Osteoblast (primary cell): Measurements from ENCODE around the gene TNFAIP2. TPM values are rescaled to one million over a fixed set of nuclear protein-coding genes. Genes with fewer than 3 reads are reported as not detected.

Experiments used
- DNase-seq: peaks from one replicate; pipeline ENCODE4 v3.0.0; 2011; ENCODE audit warnings: low spot score, mixed read lengths; ENCODE audit not compliant: insufficient read length; ENCODE audit errors: missing footprints
- H2AFZ ChIP-seq: 2 replicates; pipeline ENCODE4 v1.6.0; 2011; ENCODE audit warnings: mild to moderate bottlenecking, low read length
- H3K27ac ChIP-seq: 2 replicates; pipeline ENCODE4 v1.5.1; 2011; ENCODE audit warnings: mild to moderate bottlenecking, low read depth, low read length, moderate library complexity
- H3K27me3 ChIP-seq: 2 replicates; pipeline ENCODE4 v1.6.0; 2012; ENCODE audit warnings: mild to moderate bottlenecking, control low read depth, inconsistent platforms, low read length, moderate library complexity; ENCODE audit not compliant: insufficient read depth
- H3K36me3 ChIP-seq: 2 replicates; pipeline ENCODE4 v1.5.1; 2011; ENCODE audit warnings: mild to moderate bottlenecking, low read length, control low read depth, moderate library complexity; ENCODE audit not compliant: insufficient read depth
- H3K4me1 ChIP-seq: 2 replicates; pipeline ENCODE4 v1.5.1; 2011; ENCODE audit warnings: mild to moderate bottlenecking, low read length, control low read depth, moderate library complexity; ENCODE audit not compliant: insufficient read depth
- H3K4me2 ChIP-seq: 2 replicates; pipeline ENCODE4 v1.6.0; 2011; ENCODE audit warnings: mild to moderate bottlenecking, low read length; ENCODE audit not compliant: insufficient read depth
- H3K4me3 ChIP-seq: fragments of 200-600 bp; sonication (generic); 3 replicates; pipeline ENCODE4 v1.5.1; 2012; ENCODE audit warnings: mild to moderate bottlenecking, low read length, inconsistent platforms; ENCODE audit not compliant: insufficient read depth
- H3K79me2 ChIP-seq: 2 replicates; pipeline ENCODE4 v1.6.0; 2012; ENCODE audit warnings: mild to moderate bottlenecking, low read length, control low read depth, inconsistent platforms; ENCODE audit not compliant: insufficient read depth
- H3K9me3 ChIP-seq: 2 replicates; pipeline ENCODE4 v1.5.1; 2011; ENCODE audit warnings: low read depth, low read length, control low read depth
- H4K20me1 ChIP-seq: 2 replicates; pipeline ENCODE4 v1.6.0; 2012; ENCODE audit warnings: mild to moderate bottlenecking, low read length, control low read depth; ENCODE audit not compliant: insufficient read depth
- CTCF ChIP-seq: IDR thresholded peaks from 2 replicates; pipeline ENCODE4 v1.5.1; 2011; ENCODE audit warnings: mild to moderate bottlenecking, low read depth, low read length, moderate library complexity; ENCODE audit errors: extremely low read depth
- total RNA-seq: library from RNA; depleted of rRNA; stranded (reverse); fragments of >200 nt; gene quantifications from 2 replicates; pipeline ENCODE4 v1.2.3, GENCODE V29; 2012

TNFAIP2 gene
- total RNA-seq, 1 donor, result 60.1 TPM

- Histone ChIP-seq H3K27ac (no peak overlapping the region), H3K4me3 (no peak overlapping the region), H3K36me3 (peaks cover 28% of the 10 kb centered on the region), H3K4me1 (peaks cover 31% of the 10 kb centered on the region), H3K9me3 (no peaks in the 10 kb centered on the region), H3K79me2 (peaks cover 17% of the 10 kb centered on the region), H4K20me1 (peaks cover 43% of the 10 kb centered on the region), H2AFZ (no peak overlapping the region), H3K4me2 (no peak overlapping the region), H3K27me3 (no peaks in the 10 kb centered on the region)
- no peak for TF ChIP-seq CTCF
- DNase-seq, result peak; percentile 94
These were observed 6.2 kb downstream of the TNFAIP2 start for GRCh38 chr14:103129301-103130016.

GRCh38 chr14:103130017-103130764 lies 6.9 kb downstream of the TNFAIP2 start:
- Histone ChIP-seq H2AFZ (no peak overlapping the region), H3K4me3 (no peak overlapping the region), H3K79me2 (peaks cover 10% of the 10 kb centered on the region), H3K4me1 (peaks cover 31% of the 10 kb centered on the region), H3K27ac (peak overlapping the region; percentile 6), H3K27me3 (no peaks in the 10 kb centered on the region), H3K4me2 (peak overlapping the region; percentile 25), H4K20me1 (peaks cover 38% of the 10 kb centered on the region), H3K9me3 (no peaks in the 10 kb centered on the region), H3K36me3 (peaks cover 31% of the 10 kb centered on the region)
- no peak for TF ChIP-seq CTCF
- DNase-seq, result peak; percentile 87

- Histone ChIP-seq H3K79me2 (peaks cover 7% of the 10 kb centered on the region), H3K4me1 (peaks cover 31% of the 10 kb centered on the region), H3K36me3 (peaks cover 38% of the 10 kb centered on the region), H3K4me2 (peak overlapping the region; percentile 25), H3K4me3 (no peak overlapping the region), H3K27me3 (no peaks in the 10 kb centered on the region), H3K9me3 (no peaks in the 10 kb centered on the region), H2AFZ (no peak overlapping the region), H4K20me1 (peaks cover 30% of the 10 kb centered on the region), H3K27ac (peak overlapping the region; percentile 6)
- TF ChIP-seq CTCF, result no peak
- peak; percentile 100 for DNase-seq
These were observed 7.7 kb downstream of the TNFAIP2 start for GRCh38 chr14:103130965-103131364.

GRCh38 chr14:103131580-103131979 lies 8.3 kb downstream of the TNFAIP2 start:
- Histone ChIP-seq H4K20me1 (peaks cover 25% of the 10 kb centered on the region), H3K36me3 (peaks cover 38% of the 10 kb centered on the region), H3K4me2 (no peak overlapping the region), H3K79me2 (peaks cover 7% of the 10 kb centered on the region), H3K4me1 (peaks cover 33% of the 10 kb centered on the region), H3K27me3 (no peaks in the 10 kb centered on the region), H3K4me3 (no peak overlapping the region), H3K27ac (no peak overlapping the region), H2AFZ (no peak overlapping the region), H3K9me3 (no peaks in the 10 kb centered on the region)
- no peak for DNase-seq
- TF ChIP-seq CTCF, result no peak
